ENCODE data around the gene PCDHB5. TPM values are rescaled to one million over a fixed set of nuclear protein-coding genes. Genes with fewer than 3 reads are reported as not detected.

The PCDHB5 gene
- total and polyA plus RNA-seq, 10 of the 15 experiments (the other 5 are each of a cell fraction or from before 2014, with no cell fraction given): 0.09 TPM; not detected in 9

- TF ChIP-seq SMAD5 (IDR thresholded peaks at IDR 0.05; ENCODE audit: low read depth) (no peak), EGR1 (IDR thresholded peaks at IDR 0.05; ENCODE audit: borderline replicate concordance in 1 of 2, low read depth in 2 of 2, low read length in 2 of 2) (no peak)
Observed at GRCh38 chr5:141105350-141105749, 29.7 kb upstream of the PCDHB5 start (continued).

- RAD21 ChIA-PET (ENCODE audit: unreplicated experiment): no interaction called here
Observed at GRCh38 chr5:141119250-141119649, 15.8 kb upstream of the PCDHB5 start.

More at GRCh38 chr5:141119250-141119649, 15.8 kb upstream of the PCDHB5 start:
- Histone ChIP-seq H2AFZ (ENCODE audit: control insufficient read depth, low read depth, low read length) (no peak overlapping the region), H3K27ac (ENCODE audit: control insufficient read depth, insufficient read depth) (no peak overlapping the region), H3K36me3 (ENCODE audit: control insufficient read depth in 2 of 2, insufficient read depth in 2 of 2, low read length in 1 of 2) (no peaks in the 10 kb centered on the region), H3K4me3 (no peak overlapping the region), H3K9ac (ENCODE audit: control insufficient read depth, insufficient read depth, low read length) (no peak overlapping the region), H3K4me1 (ENCODE audit: control insufficient read depth, insufficient read depth, low read length) (no peaks in the 10 kb centered on the region), H4K20me1 (ENCODE audit: control insufficient read depth, insufficient read depth) (no peaks in the 10 kb centered on the region), H3K9me3 (replicated peaks; ENCODE audit: control insufficient read depth, insufficient read depth, low read length) (no peaks in the 10 kb centered on the region; the same call in 1 of the 3 replicates), H3K79me2 (ENCODE audit: control insufficient read depth, insufficient read depth, low read length) (no peaks in the 10 kb centered on the region), H3K27me3 (replicated peaks in 1 of 2; ENCODE audit: control insufficient read depth in 2 of 2, insufficient read depth in 2 of 2, low read length in 1 of 2) (no peaks in the 10 kb centered on the region), H3K4me2 (ENCODE audit: control insufficient read depth, insufficient read depth) (no peak overlapping the region)
- ATAC-seq (no peak), FAIRE-seq (no peak), DNase-seq (ENCODE audit: low read depth, low spot score) (no peak)
- ChIA-PET CTCF (no interaction called here), POLR2A (no interaction called here), SMC1A (ENCODE audit: uncharacterized antibody, unreplicated experiment) (no interaction called here)
- 7% methylated on average over 2 of the region's 2 CpGs for WGBS (ENCODE audit: insufficient coverage, insufficient replicate concordance, low lambda C conversion rate, missing lambda C conversion rate)
- in situ Hi-C loops (cut with MboI): no loop called here
- intact Hi-C loops (cut with micrococcal nuclease; ENCODE audit: unreplicated experiment): no loop called here
- BruUV-seq (replicated peaks): no TSS peak
- TF ChIP-seq EZH2 (IDR thresholded peaks at IDR 0.05; ENCODE audit: borderline replicate concordance, control insufficient read depth, low read depth, low read length) (no peak), USF2 (IDR thresholded peaks at IDR 0.05; ENCODE audit: borderline replicate concordance, low read depth, low read length) (no peak), GABPA (IDR thresholded peaks at IDR 0.05; ENCODE audit: low read depth) (no peak), ATF7 (IDR thresholded peaks at IDR 0.05; ENCODE audit: low read depth) (no peak), TARDBP (IDR thresholded peaks at IDR 0.05; ENCODE audit: borderline replicate concordance) (no peak), CREB1 (IDR thresholded peaks at IDR 0.05; ENCODE audit: low read depth) (no peak), CBX3 (IDR thresholded peaks at IDR 0.05; ENCODE audit: borderline replicate concordance, low read depth) (no peak), PAX8 (IDR thresholded peaks at IDR 0.05) (no peak)
